AG20443 (cell line): ENCODE data around the gene ABCF3.

ENCODE experiments used
- DNase-seq: peaks from one replicate; pipeline ENCODE4 v3.0.0; 2012; ENCODE audit warnings: low spot score, mixed read lengths

ABCF3 gene

GRCh38 chr3:184167786-184168185 lies 18.2 kb upstream of the ABCF3 start:
- DNase-seq: no peak

GRCh38 chr3:184168363-184169120 lies 17.5 kb upstream of the ABCF3 start:
- peak; percentile 80 for DNase-seq

- no peak for DNase-seq
Measured at GRCh38 chr3:184169896-184170875, 15.8 kb upstream of the ABCF3 start.

- no peak for DNase-seq
Measured at GRCh38 chr3:184171562-184171961, 14.4 kb upstream of the ABCF3 start.

DNA sequence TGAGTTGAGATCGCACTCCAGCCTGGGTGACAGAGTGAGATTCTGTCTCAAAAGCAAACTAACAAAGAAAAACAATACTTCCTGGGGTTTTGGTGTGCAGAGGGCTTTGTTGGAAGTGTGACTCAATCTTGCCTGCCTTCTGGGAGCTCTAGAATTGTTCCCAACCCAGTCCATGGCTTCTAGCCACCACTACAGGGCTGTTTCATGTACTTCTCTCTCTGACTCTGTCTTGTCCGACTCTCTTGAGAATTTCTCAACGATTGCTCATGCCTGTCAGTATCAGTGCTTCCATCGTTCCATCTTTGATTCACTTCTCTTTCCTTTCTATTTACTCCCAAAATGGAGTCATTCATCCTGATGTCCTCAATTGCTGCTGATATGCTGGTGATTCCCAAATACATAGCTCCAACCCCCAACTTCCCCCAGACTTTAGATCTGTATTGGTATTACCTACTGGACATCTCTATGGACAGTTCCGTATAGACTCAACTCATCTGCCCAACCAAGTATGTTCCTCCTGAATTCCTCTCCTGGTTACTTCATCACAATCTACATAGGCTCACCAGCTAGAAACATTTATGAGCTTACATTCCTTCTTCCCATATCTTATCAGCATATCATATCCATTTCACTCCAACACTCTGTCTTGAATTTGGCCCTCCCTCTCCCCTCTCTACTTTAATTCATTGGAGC lies 13.2 kb upstream of the ABCF3 start:
- DNase-seq: peak; percentile 71

GRCh38 chr3:184173374-184173722 lies 12.7 kb upstream of the ABCF3 start:
- DNase-seq: no peak

GRCh38 chr3:184174284-184174645 lies 11.7 kb upstream of the ABCF3 start:
- DNase-seq: no peak

DNA sequence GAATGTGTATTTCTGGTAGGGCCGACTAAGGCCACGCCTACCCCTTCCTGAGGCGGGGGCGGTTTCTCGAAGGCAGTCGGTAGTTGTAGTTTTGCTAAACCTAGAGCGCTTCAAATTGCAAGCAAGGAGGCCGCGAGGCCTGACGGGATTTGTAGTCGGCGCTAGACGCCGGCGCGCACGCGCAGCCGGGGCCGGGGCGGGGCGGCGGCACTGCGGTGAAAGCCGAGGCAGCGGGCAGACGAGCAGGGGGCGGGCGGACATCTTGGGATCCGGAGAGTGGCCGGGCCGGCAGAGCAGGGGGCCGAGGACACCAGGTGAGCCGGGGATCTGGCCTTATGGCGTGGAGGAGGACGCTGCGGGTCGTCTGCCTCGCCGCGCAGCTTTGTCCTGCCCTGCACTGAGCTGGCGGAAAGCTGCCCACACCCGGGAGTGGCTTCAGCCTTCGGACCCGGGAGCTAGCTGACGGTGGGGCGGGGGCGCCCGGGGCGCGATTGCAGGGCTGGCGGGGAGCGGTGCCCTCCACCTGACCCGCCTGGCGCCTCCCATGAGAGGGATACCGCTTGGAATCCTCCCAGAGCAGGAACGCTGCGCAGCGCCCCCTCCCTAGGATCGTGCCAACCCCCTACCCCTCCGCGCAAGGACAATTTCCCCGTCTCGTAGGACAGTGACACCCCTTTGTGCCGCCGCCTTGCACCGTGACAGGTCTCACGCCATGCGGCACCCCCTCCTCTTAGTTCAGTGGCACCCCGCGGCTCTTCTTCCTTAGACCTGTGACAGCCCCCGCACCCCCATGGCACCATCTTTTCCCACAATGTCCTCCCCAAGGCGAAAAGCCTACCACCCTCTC lies 11.1 kb upstream of the ABCF3 start, which contains the start of gene AP2M1:
TSS of gene AP2M1 (plus strand) at position 210 of the 847 bp plus-strand sequence. CDS start 2,139 bp downstream, outside the sequence.
- peak; percentile 95 for DNase-seq

GRCh38 chr3:184175506-184175905 lies 10.5 kb upstream of the ABCF3 start:
- no peak for DNase-seq

GRCh38 chr3:184175981-184176376 lies 10.0 kb upstream of the ABCF3 start:
- no peak for DNase-seq

- peak; percentile 91 for DNase-seq
Measured at GRCh38 chr3:184176377-184177330, 9.3 kb upstream of the ABCF3 start.

- no peak for DNase-seq
Measured at GRCh38 chr3:184177331-184177731, 8.7 kb upstream of the ABCF3 start.

- DNase-seq: no peak
Measured at GRCh38 chr3:184177767-184178306, 8.2 kb upstream of the ABCF3 start.

DNA sequence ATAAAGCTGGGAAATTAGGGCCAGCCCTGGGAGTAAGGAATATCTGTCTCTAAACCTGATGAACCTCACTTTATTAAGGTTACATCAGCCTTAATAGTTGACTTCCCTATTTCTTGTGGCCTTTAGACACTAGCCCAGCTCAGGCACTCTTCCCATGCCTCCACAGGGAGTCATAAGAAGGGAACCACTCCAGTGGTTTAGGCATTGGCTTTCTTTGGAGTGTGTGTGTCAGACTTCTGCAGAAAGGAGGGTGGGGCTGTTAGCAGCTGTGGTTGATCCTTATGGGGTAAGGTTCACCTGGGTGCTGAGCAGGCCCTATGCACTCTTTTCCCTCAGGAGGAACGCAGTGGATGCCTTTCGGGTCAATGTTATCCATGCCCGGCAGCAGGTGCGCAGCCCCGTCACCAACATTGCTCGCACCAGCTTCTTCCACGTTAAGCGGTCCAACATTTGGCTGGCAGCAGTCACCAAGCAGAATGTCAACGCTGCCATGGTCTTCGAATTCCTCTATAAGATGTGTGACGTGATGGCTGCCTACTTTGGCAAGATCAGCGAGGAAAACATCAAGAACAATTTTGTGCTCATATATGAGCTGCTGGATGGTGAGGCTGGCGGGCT lies 7.4 kb upstream of the ABCF3 start:
- DNase-seq: no peak

DNA sequence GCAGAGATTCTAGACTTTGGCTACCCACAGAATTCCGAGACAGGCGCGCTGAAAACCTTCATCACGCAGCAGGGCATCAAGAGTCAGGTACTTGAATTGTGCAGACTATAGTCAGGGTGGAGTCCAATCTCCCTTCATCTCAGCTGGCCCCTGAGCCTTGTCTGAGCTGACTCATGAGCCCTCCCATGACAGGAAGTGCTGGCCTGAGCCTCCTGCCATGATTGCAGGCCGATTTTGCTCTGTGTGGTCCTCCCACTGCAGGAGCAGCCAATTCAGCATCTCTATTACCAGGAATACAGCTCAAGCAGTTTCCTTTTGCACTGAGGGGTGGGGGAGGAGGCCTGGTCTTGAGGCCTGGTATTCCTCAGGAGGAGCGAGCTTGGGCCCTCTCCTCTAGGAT lies 5.8 kb upstream of the ABCF3 start:
- no peak for DNase-seq

DNA sequence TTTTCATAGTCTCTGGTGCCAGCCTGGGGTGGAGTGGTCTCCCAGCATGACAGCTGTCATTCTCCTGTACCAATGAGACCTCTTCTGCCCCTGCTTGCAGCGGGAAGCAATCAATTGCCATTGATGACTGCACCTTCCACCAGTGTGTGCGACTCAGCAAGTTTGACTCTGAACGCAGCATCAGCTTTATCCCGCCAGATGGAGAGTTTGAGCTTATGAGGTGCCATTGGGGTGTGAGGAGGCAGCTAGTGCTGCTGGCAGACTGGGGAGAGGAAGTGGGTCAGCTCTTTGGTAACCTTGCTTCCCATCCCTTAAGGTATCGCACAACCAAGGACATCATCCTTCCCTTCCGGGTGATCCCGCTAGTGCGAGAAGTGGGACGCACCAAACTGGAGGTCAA lies 4.4 kb upstream of the ABCF3 start:
- no peak for DNase-seq

DNA sequence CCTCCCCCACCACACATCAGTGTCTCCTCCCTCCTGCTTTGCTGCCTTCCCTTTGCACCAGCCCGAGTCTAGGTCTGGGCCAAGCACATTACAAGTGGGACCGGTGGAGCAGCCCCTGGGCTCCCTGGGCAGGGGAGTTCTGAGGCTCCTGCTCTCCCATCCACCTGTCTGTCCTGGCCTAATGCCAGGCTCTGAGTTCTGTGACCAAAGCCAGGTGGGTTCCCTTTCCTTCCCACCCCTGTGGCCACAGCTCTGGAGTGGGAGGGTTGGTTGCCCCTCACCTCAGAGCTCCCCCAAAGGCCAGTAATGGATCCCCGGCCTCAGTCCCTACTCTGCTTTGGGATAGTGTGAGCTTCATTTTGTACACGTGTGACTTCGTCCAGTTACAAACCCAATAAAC lies 2.3 kb upstream of the ABCF3 start:
- DNase-seq: no peak

GRCh38 chr3:184184546-184185230 lies 1.3 kb upstream of the ABCF3 start:
- no peak for DNase-seq
